Peyer's patch (tissue), 4 donors: ENCODE measurements around the gene MYO3B.

Source experiments
- POLR2A ChIP-seq, 2 donors: fragments of 450-650 bp; IDR thresholded peaks; one replicate each; pipeline ENCODE4 v1.5.1; 2017; ENCODE audit warnings: antibody characterized with exemption in 2 of 2, mild to moderate bottlenecking in 2 of 2, moderate library complexity in 2 of 2
- TF ChIP-seq, protein P1 (sequence below), 6 experiments: fragments of 450-650 bp in 4 of 6; fragments of 200-600 bp in 2 of 6; sonication (generic) in 1 of 6; IDR thresholded peaks; one replicate each; pipeline ENCODE4 v1.5.1; 2017 to 2019; ENCODE audit warnings: antibody characterized with exemption in 6 of 6, mild to moderate bottlenecking in 3 of 6, moderate library complexity in 1 of 6

DNA sequence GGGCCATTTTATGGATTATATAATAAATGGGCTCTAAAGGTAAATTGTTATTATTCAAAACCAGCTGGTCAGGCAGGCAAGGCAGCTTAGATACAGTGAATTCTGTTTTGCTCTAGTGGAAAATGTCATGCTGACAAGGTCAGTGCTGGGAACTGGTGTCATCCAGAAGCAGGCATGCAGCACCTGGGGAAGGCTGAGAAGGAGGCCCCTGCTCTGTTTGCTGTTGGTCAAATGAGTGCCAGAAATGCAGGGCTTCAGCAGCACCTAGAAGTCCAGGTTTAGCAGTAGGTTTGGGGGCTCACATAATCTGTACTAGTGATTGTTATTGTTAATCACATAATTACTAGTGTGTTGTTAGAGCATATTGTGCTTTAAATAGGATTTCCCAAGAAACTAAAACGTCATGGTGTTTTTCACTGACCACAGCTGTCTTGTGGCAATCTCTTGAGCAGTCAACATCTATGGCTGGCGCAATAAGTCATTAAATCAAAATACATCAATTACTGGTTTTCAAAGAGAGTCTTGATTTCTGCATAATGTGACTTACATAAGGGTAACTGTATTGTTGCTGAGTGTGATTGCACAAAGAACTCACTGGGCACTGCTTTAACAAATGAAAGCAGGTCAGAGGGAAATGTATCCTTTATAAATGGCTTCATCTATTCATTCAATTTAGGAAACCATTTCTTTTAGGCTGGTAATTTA is 99.1 kb downstream of the MYO3B start:
- no peak for TF ChIP-seq POLR2A (IDR thresholded peaks at IDR 0.05)
- TF ChIP-seq, protein P1, sequence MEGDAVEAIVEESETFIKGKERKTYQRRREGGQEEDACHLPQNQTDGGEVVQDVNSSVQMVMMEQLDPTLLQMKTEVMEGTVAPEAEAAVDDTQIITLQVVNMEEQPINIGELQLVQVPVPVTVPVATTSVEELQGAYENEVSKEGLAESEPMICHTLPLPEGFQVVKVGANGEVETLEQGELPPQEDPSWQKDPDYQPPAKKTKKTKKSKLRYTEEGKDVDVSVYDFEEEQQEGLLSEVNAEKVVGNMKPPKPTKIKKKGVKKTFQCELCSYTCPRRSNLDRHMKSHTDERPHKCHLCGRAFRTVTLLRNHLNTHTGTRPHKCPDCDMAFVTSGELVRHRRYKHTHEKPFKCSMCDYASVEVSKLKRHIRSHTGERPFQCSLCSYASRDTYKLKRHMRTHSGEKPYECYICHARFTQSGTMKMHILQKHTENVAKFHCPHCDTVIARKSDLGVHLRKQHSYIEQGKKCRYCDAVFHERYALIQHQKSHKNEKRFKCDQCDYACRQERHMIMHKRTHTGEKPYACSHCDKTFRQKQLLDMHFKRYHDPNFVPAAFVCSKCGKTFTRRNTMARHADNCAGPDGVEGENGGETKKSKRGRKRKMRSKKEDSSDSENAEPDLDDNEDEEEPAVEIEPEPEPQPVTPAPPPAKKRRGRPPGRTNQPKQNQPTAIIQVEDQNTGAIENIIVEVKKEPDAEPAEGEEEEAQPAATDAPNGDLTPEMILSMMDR (IDR thresholded peaks at IDR 0.05), result no peak
